Measurements from ENCODE around the gene ZNF888.
"Not testable (repeated sequence)": the region's sequence is repeated elsewhere in the genome, so short reads cannot be mapped to it uniquely, and the experiment has no call there.

Gene ZNF888

DNA sequence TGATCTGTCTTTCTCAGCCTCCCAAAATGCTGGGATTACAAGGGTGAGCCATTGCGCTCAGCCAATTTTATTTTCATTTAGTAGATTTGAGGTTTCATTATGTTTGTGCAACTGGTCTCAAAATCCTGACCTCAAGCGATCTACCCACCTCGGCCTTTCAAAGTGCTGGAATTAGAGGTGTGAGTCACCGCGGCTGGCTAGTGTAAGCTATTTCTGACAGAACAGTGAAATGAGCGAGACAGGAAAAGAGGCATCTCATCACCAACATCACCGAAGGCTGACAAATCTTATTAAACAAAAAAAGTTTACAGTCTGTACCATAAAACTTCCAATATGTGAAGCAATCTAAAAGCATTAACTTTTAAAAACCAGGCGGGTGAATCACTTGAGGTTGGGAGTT lies 12.2 kb upstream of the ZNF888 start:
- H3K9me3 ChIP-seq (ENCODE audit: control insufficient read depth, insufficient read depth, low read length) = no peaks in the 10 kb centered on the region
- H3K27ac ChIP-seq (ENCODE audit: low read depth, low read length) = no peak overlapping the region
- no peaks in the 10 kb centered on the region for H3K9me2 ChIP-seq (replicated peaks; ENCODE audit: control insufficient read depth, low read length)
- no peaks in the 10 kb centered on the region for H3K4me1 ChIP-seq (ENCODE audit: control insufficient read depth, low read length)
- H3K79me2 ChIP-seq (ENCODE audit: control insufficient read depth, low read length) = peaks cover 47% of the 10 kb centered on the region
- no peaks in the 10 kb centered on the region for H3K27me3 ChIP-seq (ENCODE audit: control insufficient read depth, low read length)
- no peaks in the 10 kb centered on the region; the same call in 1 of the 2 replicates for H4K20me1 ChIP-seq (ENCODE audit: control insufficient read depth, insufficient read depth, low read depth, low read length)
- H3K36me3 ChIP-seq (ENCODE audit: control insufficient read depth, low read length) = peaks cover 20% of the 10 kb centered on the region
- no peak overlapping the region for H3K4me2 ChIP-seq (ENCODE audit: low read length)
- no peaks in the 10 kb centered on the region for H3F3A ChIP-seq (ENCODE audit: control insufficient read depth, insufficient read depth)
- no peak overlapping the region for H3K4me3 ChIP-seq (ENCODE audit: low read length)
- TF ChIP-seq, protein P1, sequence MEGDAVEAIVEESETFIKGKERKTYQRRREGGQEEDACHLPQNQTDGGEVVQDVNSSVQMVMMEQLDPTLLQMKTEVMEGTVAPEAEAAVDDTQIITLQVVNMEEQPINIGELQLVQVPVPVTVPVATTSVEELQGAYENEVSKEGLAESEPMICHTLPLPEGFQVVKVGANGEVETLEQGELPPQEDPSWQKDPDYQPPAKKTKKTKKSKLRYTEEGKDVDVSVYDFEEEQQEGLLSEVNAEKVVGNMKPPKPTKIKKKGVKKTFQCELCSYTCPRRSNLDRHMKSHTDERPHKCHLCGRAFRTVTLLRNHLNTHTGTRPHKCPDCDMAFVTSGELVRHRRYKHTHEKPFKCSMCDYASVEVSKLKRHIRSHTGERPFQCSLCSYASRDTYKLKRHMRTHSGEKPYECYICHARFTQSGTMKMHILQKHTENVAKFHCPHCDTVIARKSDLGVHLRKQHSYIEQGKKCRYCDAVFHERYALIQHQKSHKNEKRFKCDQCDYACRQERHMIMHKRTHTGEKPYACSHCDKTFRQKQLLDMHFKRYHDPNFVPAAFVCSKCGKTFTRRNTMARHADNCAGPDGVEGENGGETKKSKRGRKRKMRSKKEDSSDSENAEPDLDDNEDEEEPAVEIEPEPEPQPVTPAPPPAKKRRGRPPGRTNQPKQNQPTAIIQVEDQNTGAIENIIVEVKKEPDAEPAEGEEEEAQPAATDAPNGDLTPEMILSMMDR (IDR thresholded peaks at IDR 0.05; ENCODE audit: low read depth, low read length, poor library complexity, severe bottlenecking) = no peak
- TF ChIP-seq EZH2phosphoT487 (IDR thresholded peaks at IDR 0.05; ENCODE audit: borderline replicate concordance, low read length) = no peak

DNA sequence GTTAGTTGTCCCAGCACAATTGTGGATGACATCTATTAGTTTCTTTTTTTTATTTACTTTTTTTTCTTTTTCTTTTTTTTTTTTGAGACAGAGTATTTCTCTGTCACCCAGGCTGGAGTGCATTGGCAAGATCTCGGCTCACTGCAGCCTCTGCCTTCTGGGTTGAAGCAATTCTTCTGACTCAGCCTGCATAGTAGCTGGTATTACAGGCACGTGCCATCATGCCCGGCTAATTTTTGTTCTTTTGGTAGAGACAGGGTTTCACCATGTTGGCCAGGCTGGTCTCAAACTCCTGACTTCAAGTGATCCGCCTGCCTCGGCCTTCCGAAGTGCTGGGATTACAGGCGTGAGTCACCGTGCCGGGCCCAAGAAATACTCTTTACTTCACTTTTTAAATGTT lies 1.4 kb upstream of the ZNF888 start:
- Histone ChIP-seq H3K4me1 (ENCODE audit: control insufficient read depth, low read length) (peaks cover 15% of the 10 kb centered on the region), H3K36me3 (ENCODE audit: control insufficient read depth, low read length) (peaks cover 22% of the 10 kb centered on the region), H3K79me2 (ENCODE audit: control insufficient read depth, low read length) (peaks cover 18% of the 10 kb centered on the region)
- H3K4me3 ChIP-seq (ENCODE audit: low read length); H3K4me2 ChIP-seq (ENCODE audit: low read length); H3F3A ChIP-seq (ENCODE audit: control insufficient read depth, insufficient read depth); H3K9me3 ChIP-seq (ENCODE audit: control insufficient read depth, insufficient read depth, low read length); H4K20me1 ChIP-seq (ENCODE audit: control insufficient read depth, insufficient read depth, low read depth, low read length); H3K27ac ChIP-seq (ENCODE audit: low read depth, low read length); H3K27me3 ChIP-seq (ENCODE audit: control insufficient read depth, low read length); H3K9me2 ChIP-seq (replicated peaks; ENCODE audit: control insufficient read depth, low read length): not testable (repeated sequence)

DNA sequence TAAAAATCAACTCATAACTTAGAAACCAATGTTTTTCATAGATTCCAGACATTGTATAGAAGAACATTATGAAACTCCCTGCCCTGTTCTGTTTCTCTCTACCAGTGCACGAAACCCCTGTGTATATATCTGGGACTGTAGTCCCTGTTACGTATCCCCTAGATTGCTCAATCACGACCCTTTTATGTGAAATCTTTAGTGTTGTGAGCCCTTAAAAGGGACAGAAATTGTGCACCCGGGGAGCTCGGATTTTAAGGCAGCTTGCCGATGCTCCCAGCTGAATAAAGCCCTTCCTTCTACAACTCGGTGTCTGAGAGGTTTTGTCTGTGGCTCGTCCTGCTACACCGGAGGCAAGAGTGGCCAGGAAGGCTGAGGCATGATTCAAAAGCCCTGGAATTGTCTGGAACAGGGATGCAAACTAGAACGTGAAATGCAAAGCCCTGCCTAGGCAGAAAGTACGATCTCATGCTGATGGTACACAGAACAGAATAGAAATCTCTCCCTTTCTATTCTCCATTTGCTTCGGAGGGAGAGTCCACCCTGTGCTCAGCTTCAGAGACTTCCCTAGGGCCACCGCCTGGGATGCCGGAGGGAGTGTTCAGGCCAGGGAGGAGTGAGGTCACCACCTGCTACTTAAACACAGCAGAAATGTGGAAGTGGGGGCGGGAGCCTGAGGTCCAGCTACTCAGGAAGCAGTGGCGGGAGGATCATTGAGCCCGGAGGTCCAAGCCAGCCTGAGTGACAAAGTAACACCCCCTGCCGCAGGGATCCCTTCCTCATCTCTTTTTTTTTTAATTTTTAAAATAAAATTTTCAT lies 758 bp upstream of the ZNF888 start:
- Histone ChIP-seq H3K4me1 (ENCODE audit: control insufficient read depth, low read length) (peaks cover 15% of the 10 kb centered on the region), H3K4me3 (ENCODE audit: low read length) (peak overlapping the region; percentile 96), H3F3A (ENCODE audit: control insufficient read depth, insufficient read depth) (no peaks in the 10 kb centered on the region), H3K27me3 (ENCODE audit: control insufficient read depth, low read length) (no peaks in the 10 kb centered on the region), H3K9me2 (replicated peaks; ENCODE audit: control insufficient read depth, low read length) (no peaks in the 10 kb centered on the region), H3K27ac (ENCODE audit: low read depth, low read length) (no peak overlapping the region), H3K4me2 (ENCODE audit: low read length) (peak overlapping the region; percentile 83), H3K79me2 (ENCODE audit: control insufficient read depth, low read length) (peaks cover 18% of the 10 kb centered on the region), H4K20me1 (ENCODE audit: control insufficient read depth, insufficient read depth, low read depth, low read length) (no peaks in the 10 kb centered on the region), H3K9me3 (ENCODE audit: control insufficient read depth, insufficient read depth, low read length) (no peaks in the 10 kb centered on the region), H3K36me3 (ENCODE audit: control insufficient read depth, low read length) (peaks cover 16% of the 10 kb centered on the region)
- TF ChIP-seq, protein P1 (IDR thresholded peaks at IDR 0.05; ENCODE audit: low read depth, low read length, poor library complexity, severe bottlenecking) = no peak
- TF ChIP-seq EZH2phosphoT487 (IDR thresholded peaks at IDR 0.05; ENCODE audit: borderline replicate concordance, low read length) = no peak

DNA sequence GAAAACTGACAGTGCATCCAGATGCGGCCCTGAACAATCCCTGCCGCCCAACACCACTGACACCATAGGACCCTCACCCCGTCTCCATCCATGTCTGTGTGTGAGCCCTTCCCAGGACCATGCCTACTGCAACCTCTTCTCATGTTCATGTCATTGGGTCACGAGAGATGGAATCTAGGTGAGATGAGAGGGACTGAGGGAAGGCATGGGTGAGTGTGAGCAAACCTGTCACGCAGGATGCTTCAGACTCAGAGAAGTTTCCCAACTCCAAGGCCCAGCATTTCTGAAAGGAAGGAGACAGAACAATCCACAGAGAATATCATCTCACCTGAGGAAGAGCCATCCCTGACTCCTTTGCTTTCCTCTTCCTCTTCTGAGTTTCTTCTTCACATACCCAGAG lies 5.7 kb downstream of the ZNF888 start:
- no peaks in the 10 kb centered on the region for H3K9me2 ChIP-seq (replicated peaks; ENCODE audit: control insufficient read depth, low read length)
- no peaks in the 10 kb centered on the region for H4K20me1 ChIP-seq (ENCODE audit: control insufficient read depth, insufficient read depth, low read depth, low read length)
- no peaks in the 10 kb centered on the region for H3K9me3 ChIP-seq (ENCODE audit: control insufficient read depth, insufficient read depth, low read length)
- H3K36me3 ChIP-seq (ENCODE audit: control insufficient read depth, low read length) = peaks cover 27% of the 10 kb centered on the region
- peaks cover 12% of the 10 kb centered on the region for H3K79me2 ChIP-seq (ENCODE audit: control insufficient read depth, low read length)
- no peak overlapping the region for H3K4me3 ChIP-seq (ENCODE audit: low read length)
- no peaks in the 10 kb centered on the region for H3K27me3 ChIP-seq (ENCODE audit: control insufficient read depth, low read length)
- TF ChIP-seq EZH2phosphoT487 (IDR thresholded peaks at IDR 0.05; ENCODE audit: borderline replicate concordance, low read length) = no peak
- TF ChIP-seq, protein P1 (IDR thresholded peaks at IDR 0.05; ENCODE audit: low read depth, low read length, poor library complexity, severe bottlenecking) = no peak
- H3F3A ChIP-seq (ENCODE audit: control insufficient read depth, insufficient read depth) = no peaks in the 10 kb centered on the region
- H3K27ac ChIP-seq (ENCODE audit: low read depth, low read length) = no peak overlapping the region
- no peak overlapping the region for H3K4me2 ChIP-seq (ENCODE audit: low read length)
- H3K4me1 ChIP-seq (ENCODE audit: control insufficient read depth, low read length) = peaks cover 7% of the 10 kb centered on the region
